ENCODE measurements around the gene AGO4.

Gene AGO4

GRCh38 chr1:35894656-35895055, 86.8 kb downstream of the AGO4 start:
- DNase-seq (ENCODE audit: low read depth) = no peak

DNA sequence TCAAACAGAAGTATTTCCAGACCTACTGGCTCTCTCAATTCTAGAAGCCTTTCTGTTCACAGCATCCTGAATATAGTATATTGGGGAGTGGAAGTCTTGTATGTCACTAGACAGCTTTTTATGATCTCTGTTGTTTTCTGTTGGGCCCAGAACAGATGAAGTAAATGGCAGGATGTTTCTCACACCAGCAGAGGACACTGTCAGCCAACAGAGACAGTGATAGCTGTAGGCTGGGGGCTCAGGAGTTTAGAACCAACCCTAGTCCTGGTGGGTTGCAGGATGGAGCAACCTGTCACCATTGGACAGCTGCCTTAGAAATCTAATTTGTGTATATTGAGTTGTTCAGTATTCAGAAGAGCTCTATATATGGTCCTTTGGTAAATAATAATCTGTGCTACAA, 92.1 kb downstream of the AGO4 start:
- no peak for DNase-seq (ENCODE audit: low read depth)

- DNase-seq (ENCODE audit: low read depth) = no peak
Measured at GRCh38 chr1:35901235-35901634, 93.4 kb downstream of the AGO4 start.

DNA sequence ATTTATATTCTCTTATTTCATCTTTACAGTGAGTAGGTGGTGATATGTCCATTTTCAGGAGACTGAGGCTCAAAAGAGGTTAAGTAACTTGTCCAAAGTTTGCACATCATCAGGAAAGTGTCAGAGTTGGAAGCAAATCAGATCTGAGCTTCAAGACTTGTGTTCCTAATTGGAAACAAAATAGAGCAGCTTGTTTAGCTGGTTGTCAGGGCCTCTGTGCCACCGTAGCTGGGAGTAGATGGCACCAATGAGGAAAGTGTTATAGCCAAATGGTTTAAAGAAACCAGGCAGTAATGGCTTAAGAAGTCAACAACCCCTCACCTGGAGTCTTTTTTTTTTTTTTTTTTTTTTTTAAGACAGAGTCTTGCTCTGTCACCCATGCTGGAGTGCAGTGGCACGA, 94.9 kb downstream of the AGO4 start:
- DNase-seq (ENCODE audit: low read depth) = no peak
